ENCODE measurements around the gene COPA.

Gene COPA

DNA sequence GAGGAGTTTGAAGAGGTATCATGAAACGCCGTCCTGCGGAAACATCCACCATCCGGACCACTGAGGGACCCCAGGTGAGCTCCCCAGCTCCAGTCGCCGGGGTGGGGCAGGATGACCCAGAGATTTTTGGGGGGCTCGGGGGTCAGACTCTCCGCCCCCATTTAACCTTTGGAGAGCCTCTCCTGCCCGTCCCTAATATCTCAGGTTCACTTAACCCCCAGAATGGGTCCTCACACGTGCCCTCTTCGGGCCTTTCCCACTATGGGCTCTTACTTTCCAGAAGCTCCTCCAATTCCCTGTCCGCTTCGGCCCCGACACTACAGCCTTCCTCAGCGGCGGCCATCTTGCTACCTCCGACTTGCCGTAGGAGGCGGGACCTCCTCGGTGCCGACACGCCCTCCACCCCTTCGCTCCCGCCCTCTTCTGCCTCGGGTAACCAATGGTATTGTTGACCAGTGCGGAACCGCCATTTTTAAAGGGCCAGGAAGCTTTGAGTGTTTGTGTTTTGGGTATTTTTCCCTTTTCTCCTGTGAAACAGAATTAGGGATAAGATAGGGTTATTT, 58.2 kb downstream of the COPA start, which contains the start of gene PEX19:
PEX19 (minus strand) TSS at position 352 of the 563 bp plus-strand sequence; CDS start at position 343, 9 bp downstream.
- peak; percentile 82 for DNase-seq (ENCODE audit: low read depth)
- H3K4me3 ChIP-seq (ENCODE audit: low read depth, low read length), result peak within 1 kb of the TSS; percentile 90

DNA sequence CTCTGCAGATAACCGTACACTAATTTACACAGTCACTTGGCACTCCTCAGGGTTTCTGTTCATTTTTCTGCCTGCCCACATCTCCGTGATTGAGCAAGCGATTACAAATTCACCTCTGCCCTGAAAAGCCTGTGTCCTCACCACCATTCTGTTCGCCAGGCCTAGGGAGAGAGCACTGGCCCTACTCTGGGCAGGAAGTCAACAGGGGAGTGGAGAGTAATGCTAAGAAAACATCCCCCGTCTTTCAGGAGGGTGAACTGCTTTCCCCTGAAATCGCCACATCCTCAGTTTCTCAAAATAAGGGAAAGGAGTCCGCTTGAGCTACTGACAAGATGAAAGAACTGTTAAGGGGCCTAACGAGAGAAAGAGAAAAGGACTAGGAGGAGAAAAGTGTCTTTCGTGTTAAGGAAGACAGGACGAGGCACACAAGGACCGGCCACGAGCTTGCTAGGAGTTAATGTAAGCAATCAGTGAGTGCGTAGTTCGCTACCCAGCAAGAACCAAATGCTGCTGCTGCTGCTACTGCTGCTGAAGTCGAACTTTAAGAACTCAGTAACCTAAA, 58.7 kb downstream of the COPA start:
- peak overlapping the region; percentile 90 for H3K4me3 ChIP-seq (ENCODE audit: low read depth, low read length)
- peak; percentile 71 for DNase-seq (ENCODE audit: low read depth)

DNA sequence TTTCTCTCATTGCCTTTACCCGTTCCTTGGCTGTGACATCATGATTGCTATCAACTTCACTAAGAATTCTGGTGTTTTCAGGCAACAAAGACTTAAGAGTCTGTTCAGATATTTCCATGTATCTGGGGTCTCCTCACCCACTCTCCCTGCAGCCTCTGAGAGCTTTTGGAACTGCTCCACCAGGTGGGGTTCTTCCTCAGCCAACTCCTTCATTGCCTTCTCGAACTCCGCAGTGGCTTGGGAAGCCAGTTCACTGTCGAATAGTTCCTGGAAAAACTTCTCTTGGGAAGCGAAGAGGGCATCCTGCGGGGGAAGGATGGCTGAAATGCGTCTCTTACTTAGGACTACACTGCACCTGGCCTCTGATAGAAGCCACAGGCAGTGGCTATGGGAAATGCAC, 60.2 kb downstream of the COPA start:
- DNase-seq (ENCODE audit: low read depth), result no peak
- H3K4me3 ChIP-seq (ENCODE audit: low read depth, low read length), result no peak overlapping the region

DNA sequence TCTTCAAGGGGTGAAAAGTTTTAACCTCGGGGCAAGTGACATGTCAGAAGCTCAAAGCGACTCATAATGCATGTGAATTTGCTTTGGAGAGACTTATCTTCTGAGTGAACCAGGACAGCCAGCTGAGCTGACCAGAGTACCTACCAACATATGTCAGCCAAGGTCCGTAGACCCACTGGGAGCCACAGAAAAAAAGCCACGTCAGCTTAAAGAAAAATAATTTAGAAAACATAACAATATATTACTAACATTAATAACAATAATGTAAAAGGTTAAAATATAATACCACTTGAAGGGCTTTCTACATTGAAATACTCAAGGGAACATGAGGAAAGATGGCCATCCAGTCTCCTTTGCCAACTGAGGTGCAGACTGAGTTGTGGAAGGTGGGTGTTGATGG, 65.1 kb downstream of the COPA start:
- DNase-seq (ENCODE audit: low read depth), result no peak
- H3K4me3 ChIP-seq (ENCODE audit: low read depth, low read length), result no peak overlapping the region

DNA sequence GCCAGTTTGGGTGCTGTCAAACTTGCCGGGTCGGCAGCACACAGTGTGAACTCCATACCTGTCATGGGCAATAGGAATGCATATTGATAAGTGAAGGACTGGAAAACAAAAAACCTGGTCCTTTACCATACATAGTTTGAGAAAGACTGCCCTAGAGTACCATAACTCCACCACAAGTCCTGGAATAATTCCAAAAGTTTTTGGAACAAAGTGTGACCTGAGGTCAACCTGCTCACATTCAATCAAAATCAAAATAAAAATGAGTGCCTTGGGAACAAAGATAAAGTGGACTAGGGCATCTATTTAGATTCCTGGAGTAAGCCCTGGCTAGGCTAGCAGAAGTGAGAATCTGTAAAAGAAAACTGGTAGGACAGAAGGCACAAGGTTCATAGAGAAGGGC, 65.7 kb downstream of the COPA start:
- no peak overlapping the region for H3K4me3 ChIP-seq (ENCODE audit: low read depth, low read length)
- no peak for DNase-seq (ENCODE audit: low read depth)

DNA sequence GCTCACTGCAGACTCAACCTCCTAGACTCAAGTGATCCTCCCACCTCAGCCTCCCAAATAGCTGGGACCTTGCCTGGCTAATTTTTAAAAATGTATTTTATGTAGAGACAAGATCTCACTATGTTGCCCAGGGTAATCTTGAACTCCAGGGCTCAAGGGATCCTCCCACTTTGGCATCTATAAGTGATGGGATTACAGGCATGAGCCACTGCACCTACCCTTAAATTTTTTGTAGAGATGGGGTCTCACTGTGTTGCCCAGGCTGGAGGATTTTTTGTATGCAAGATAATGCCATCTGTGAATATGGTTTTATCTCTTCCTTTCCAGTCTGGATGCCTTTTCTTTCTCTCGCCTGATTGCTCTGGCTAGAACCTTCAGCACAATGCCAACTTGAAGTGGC, 72.0 kb downstream of the COPA start:
- no peak overlapping the region for H3K4me3 ChIP-seq (ENCODE audit: low read depth, low read length)
- no peak for DNase-seq (ENCODE audit: low read depth)

DNA sequence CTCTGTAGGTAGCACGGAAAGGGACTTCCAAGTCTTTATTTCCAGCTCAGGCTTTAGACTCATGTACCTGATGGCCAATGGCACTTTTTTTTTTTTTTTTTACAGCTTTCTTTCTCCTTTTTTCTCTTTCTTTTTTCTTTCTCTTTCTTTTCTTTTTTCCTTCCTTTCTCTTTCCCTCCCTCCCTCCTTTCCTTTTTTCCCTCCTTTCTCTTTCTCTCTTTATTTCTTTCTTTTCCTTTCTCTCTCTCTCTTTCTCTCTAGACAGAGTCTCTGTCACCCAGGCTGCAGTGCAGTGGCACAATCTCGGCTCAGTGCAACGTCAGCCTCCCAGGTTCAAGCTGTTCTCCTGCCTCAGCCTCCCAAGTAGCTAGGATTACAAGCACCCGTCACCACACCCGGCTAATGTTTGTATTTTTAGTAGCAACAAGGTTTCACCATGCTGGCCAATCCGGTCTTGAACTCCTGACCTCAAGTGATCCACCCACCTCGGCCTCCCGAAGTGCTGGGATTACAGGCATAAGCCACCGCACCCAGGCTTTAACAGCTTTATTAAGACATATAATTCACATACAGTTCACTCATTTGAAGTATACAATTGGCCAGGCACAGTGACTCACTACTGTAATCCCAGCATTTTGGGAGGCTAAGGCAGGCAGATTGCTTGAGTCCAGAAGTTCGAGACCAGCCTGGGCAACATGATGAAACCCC, 75.6 kb downstream of the COPA start:
- DNase-seq (ENCODE audit: low read depth), result no peak
- H3K4me3 ChIP-seq (ENCODE audit: low read depth, low read length), result no peak overlapping the region

DNA sequence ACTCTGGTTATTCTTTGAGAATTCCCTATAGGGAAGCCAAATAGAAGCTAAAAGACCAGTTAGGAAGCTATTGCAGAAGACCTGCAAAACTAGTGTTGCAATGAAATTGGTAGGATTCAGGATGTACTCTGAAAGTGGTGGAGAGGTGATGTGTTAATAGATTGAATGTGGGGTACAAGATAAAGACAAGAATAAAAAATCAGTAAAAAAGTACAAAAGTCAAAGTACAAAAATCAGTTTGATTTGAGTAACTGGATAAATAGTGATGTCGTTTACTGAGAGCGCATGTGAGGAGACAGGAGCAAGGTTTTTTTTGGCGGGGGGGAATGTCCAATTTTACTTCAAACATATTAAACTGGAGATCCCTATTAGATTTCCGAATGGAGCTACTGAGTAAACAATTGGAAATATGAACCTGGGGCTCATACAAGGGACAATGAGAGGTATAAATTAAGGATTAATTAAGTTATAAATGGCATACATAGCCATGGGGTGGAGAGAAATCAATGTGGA, 78.2 kb downstream of the COPA start:
- DNase-seq (ENCODE audit: low read depth), result no peak
- no peak overlapping the region for H3K4me3 ChIP-seq (ENCODE audit: low read depth, low read length)

DNA sequence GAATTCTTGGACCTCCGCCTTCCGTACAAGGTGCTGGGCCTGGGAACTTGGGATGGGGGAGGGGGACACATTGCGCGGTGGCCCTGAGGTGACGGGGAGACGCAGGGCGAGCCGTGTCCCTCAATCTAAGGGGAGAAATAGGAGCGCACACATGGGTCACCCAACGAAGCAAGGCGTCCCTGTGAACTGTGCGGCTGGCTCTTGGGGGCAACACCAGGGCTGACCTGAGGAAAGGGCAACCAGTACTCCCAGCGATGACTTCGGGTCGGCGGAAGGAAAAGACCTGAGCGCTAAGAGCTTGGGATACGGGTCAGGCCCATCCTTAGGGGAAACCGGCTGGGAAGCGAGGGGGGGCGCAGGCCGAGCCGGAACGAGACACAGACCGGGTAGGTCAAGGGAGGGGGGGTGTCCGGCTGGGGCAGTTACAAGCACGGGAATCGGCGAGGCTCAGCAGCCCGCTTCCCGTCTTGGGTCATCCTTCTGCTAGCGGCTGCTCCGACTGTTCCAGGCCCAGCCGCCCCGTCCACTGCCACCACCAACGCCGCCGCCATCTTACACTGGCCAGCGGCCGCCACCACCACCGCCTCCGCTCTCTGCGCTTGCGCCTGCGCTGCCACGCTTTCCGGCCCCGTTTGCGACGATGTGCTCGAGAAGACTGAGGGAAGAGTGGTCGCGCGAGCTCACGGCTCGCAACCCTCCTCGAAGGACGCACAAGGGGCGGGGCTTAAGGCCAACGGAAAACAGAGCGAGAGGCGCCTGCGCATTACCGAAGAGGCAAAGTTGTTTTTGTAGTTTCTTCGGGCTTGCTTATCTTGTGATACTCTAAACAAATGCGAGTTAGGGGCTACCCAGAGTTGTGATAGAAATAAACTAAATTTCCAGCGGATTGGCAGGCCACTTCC, 80.9 kb downstream of the COPA start, which contains the start of gene DCAF8:
DCAF8 (minus strand) TSS at position 657 of the 902 bp plus-strand sequence. CDS start 18,541 bp downstream, outside the sequence.
- peak within 1 kb of the TSS; percentile 99 for H3K4me3 ChIP-seq (ENCODE audit: low read depth, low read length)

DNA sequence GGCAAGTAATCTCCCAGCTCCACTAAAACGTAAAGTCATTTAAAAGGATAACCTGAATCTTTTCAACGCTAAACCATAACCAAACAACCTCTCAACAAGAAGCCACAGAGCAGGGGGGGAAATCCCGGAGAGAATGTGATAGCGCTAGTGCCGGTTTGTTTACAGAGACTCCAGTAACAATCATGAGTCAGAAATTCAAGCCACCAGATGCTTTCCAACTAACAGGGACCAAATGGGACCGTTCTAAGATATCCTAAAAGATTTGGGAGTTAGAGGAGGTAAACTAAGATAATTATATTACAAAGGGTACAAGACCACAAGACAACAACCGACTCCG, 81.5 kb downstream of the COPA start:
- H3K4me3 ChIP-seq (ENCODE audit: low read depth, low read length), result peak overlapping the region; percentile 99
- DNase-seq (ENCODE audit: low read depth), result peak; percentile 34

More for the DNA sequence above, 80.9 kb downstream of the COPA start, which contains the start of gene DCAF8:
- peak; percentile 92 for DNase-seq (ENCODE audit: low read depth)

DNA sequence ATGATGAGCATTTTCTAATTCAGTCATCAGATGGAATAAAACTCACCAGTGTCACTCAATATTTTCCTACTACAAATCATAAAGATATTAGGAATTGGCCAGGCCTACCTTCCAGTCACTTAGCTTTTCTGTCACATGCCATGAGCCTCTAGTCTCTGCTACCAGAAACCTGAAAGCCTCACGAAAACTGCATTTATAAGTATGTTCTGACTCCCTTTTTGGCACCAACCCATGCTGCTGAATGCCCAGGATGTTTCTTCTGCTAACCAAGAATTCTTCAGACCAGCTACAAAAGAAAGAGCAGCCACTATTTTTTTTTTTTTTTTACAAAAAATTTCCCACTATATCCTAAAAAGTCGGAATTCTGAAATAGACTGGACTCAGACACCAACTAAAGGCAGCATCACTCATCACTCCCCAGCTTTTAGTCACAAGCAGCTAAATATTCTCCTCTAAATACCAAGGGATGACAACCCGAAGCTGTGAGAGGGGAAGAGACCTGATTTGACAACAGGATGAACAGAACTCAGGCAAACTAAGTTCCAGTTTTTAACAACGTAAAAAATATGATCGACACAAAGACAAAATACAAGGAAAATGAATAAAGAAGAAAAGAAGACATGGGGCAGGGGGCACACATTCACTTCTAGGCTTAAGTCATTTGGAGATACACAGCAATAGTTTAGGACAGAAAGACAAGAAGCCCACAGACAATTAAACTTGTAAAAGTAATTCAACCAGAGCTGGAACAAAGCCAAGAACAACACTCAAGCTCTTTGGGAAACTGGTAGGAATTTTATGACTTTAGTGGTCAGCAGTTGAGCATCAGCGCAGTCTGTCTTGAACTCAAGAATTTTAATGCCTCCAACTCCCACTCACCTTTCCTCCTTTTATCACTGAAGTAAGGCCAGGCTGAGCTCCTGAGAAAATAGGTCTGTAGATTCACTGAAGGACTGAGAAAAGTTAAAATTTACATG, 82.4 kb downstream of the COPA start:
- DNase-seq (ENCODE audit: low read depth), result peak; percentile 79
- peak overlapping the region; percentile 99 for H3K4me3 ChIP-seq (ENCODE audit: low read depth, low read length)

DNA sequence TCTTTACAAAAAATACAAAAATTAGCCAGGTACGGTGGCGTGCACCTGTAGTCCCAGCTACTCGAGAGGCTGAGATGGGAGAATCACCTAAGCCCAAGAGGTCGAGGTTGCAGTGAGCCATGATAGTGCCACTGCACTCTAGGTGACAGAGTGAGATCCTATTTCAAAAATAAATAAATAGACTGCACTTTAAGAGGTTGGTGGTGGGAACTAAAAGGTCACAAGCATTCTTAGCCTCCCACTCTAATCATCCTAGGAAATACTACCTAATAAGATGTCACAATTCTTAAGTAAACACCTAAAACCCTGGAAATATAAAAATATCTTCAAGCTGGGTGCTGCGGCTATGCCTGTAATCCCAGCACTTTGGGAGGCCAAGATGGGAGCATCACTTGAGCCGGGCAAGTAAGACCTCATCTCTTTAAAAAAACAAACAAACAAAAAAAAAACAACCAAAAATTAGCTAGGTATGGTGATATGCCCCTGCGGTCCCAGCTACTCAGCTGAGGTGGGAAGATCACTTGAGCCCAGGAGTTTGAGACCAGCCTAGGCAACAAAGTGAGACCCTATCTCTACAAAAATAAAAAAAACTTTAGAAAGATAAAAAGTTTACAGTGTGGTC, 84.8 kb downstream of the COPA start:
- DNase-seq (ENCODE audit: low read depth), result no peak
- H3K4me3 ChIP-seq (ENCODE audit: low read depth, low read length), result no peak overlapping the region

DNA sequence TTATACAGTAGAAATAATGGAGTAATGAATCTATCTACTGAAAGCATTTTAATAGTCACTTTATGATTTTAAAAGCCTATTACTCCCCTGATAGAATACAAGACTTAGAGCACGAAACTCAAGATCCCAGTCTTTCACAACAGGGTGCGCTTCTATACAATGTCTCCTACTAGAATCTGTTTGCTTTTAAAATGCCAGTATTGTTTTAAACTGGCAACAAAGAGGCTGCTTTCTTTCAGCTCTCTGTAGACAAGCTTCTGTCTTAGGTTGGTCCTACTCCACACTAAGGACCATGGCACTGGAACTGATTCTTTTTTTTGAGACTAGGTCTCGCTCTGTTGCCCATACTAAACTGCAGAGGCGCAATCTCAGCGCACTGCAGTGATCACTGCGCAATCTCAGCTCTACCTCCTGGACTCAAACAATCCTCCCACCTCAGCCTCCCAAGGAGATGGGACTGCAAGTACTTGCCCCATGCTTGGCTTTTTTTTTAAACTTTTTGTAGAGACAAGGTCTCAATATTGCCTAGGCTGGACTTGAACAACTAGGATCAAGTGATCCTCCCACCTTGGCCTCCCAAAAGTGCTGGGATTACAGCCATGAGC, 85.5 kb downstream of the COPA start:
- no peak overlapping the region for H3K4me3 ChIP-seq (ENCODE audit: low read depth, low read length)
- no peak for DNase-seq (ENCODE audit: low read depth)

DNA sequence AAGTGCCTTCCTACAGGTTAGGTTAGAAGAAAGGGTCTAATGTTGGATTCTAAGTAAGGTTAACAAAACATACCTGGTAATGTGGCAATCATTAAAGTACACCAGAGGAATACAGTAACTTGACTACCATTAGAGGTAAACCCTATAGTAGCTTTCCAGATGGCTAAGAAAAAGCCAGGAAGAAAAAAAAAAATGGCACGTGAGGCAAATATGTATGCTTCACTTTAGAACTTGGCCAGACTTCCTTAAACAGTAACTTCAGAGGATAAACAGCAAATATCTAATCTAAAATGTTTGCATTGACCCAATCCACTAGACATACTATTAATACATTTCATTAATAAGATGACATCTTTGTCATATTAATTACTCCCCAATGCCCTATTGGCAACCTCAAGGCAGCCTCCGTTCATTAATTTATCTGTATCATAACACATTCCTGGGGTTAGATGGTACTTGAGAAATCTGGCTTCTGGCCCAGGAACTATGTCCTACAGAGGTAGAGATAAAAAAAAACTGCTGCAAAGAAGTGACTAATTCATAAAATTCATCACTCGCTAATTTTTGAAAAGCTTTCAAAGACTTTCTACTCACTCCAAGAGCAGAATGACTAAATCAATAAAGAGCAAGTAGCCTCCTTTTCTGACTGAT, 86.5 kb downstream of the COPA start:
- DNase-seq (ENCODE audit: low read depth), result peak; percentile 30
- no peak overlapping the region for H3K4me3 ChIP-seq (ENCODE audit: low read depth, low read length)

DNA sequence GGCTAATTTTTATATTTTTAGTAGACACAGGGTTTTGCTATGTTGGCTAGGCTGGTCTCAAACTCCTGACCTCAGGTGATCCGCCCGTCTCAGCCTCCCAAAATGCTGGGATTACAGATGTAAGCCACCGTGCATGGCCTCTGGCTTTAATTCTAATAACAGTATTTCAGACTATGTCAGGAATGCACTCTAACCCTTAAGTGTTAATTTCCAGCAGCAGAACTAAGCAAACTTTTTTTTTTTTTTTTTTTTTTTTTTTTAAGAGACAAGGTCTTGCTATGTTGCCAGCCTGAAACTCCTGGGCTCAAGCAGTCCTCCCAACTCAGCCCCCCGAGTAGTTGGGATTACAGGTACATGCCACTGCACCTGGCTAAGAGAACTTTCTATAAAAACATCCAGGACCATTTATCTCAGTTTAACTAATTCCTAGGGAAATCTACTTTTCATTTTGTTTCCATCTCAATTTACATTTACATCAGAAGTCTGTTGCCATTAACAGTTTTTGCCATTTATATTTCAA, 87.2 kb downstream of the COPA start:
- H3K4me3 ChIP-seq (ENCODE audit: low read depth, low read length), result no peak overlapping the region

DNA sequence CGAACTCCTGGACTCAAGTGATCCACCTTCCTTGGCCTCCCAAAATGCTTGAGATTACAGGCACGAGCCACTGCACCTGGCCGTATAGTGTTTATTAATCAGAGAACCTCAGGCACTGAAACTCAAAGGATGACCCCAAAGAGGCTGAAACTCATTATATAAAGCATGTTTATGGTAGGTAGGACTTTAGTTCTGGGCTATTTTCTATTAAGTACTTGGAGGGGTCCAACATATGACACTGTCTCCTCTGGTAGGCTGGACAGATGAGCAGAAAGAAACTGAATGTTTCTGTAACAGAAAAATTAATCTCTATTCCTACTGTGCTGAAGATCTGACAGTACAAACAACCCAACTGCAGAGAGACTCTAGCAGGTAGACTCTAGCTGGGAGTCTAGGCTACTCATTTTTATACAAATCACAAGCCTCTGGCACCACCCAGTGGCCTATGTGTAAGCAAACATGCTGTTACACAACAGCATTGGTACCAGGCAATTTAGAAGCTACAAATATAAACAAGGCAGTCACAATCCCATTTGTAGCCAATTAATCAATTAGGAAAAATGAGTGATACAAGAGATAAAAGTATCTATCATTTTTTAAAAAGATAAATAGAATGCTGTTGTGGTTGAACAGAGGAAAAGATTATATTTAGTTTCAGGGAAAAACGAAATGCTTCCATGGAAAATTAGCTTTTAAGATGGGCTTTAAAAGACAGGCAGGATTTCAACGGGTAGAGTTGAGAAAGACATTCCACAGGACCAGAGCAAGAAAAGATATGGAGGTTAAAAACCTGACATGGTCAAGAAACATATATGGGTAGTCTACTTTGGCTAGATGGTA, 91.1 kb downstream of the COPA start:
- DNase-seq (ENCODE audit: low read depth), result peak; percentile 33

More for the DNA sequence above, 87.2 kb downstream of the COPA start:
- DNase-seq (ENCODE audit: low read depth), result no peak

More for the DNA sequence above, 91.1 kb downstream of the COPA start:
- H3K4me3 ChIP-seq (ENCODE audit: low read depth, low read length), result no peak overlapping the region
